GM21737 (cell line): Measurements from ENCODE around the gene A3GALT2.
"Not testable (repeated sequence)": the region's sequence is repeated elsewhere in the genome, so short reads cannot be mapped to it uniquely, and the experiment has no call there.

Experiments used
- ATAC-seq: cut with Tn5 transposase; IDR thresholded peaks from one replicate; pipeline ENCODE4 v1.9.1; 2021; ENCODE audit warnings: mild to moderate bottlenecking, moderate library complexity; ENCODE audit not compliant: unreplicated experiment

A3GALT2 gene

GRCh38 chr1:33316601-33317000, 4.3 kb downstream of the A3GALT2 start:
- ATAC-seq: no peak

- no peak for ATAC-seq
Observed at GRCh38 chr1:33314416-33314815, 6.5 kb downstream of the A3GALT2 start.

- ATAC-seq: no peak
Observed at GRCh38 chr1:33312413-33312749, 8.5 kb downstream of the A3GALT2 start.

- no peak for ATAC-seq
Observed at GRCh38 chr1:33311706-33312412, 9.0 kb downstream of the A3GALT2 start.

GRCh38 chr1:33310702-33311101, 10.2 kb downstream of the A3GALT2 start:
- no peak for ATAC-seq

- not testable (repeated sequence) for ATAC-seq
Observed at GRCh38 chr1:33309351-33309750, 11.5 kb downstream of the A3GALT2 start.

GRCh38 chr1:33307494-33307864, 13.4 kb downstream of the A3GALT2 start:
- no peak for ATAC-seq

GRCh38 chr1:33306653-33307493, 14.0 kb downstream of the A3GALT2 start:
- no peak for ATAC-seq

GRCh38 chr1:33305816-33306652, 14.9 kb downstream of the A3GALT2 start:
- ATAC-seq: no peak

GRCh38 chr1:33305016-33305415, 15.9 kb downstream of the A3GALT2 start:
- ATAC-seq: no peak

- ATAC-seq: no peak
Observed at GRCh38 chr1:33302325-33302724, 18.6 kb downstream of the A3GALT2 start.

GRCh38 chr1:33301273-33301984, 19.5 kb downstream of the A3GALT2 start:
- ATAC-seq: no peak

- no peak for ATAC-seq
Observed at GRCh38 chr1:33300673-33301072, 20.2 kb downstream of the A3GALT2 start.

GRCh38 chr1:33299461-33300155, 21.3 kb downstream of the A3GALT2 start:
- no peak for ATAC-seq

GRCh38 chr1:33298623-33299277, 22.1 kb downstream of the A3GALT2 start:
- no peak for ATAC-seq

GRCh38 chr1:33297911-33298622, 22.8 kb downstream of the A3GALT2 start:
- ATAC-seq: no peak

GRCh38 chr1:33296824-33297223, 24.1 kb downstream of the A3GALT2 start:
- no peak for ATAC-seq

GRCh38 chr1:33296082-33296458, 24.8 kb downstream of the A3GALT2 start:
- no peak for ATAC-seq

GRCh38 chr1:33295450-33296081, 25.3 kb downstream of the A3GALT2 start:
- peak; percentile 69 for ATAC-seq
